Fibroblast of the conjunctiva (primary cell): Measurements from ENCODE around the gene ADRB1.

Experiments
- DNase-seq: peaks from one replicate; pipeline ENCODE4 v3.0.0-alpha.2; 2010; ENCODE audit warnings: low read depth

ADRB1 gene

DNA sequence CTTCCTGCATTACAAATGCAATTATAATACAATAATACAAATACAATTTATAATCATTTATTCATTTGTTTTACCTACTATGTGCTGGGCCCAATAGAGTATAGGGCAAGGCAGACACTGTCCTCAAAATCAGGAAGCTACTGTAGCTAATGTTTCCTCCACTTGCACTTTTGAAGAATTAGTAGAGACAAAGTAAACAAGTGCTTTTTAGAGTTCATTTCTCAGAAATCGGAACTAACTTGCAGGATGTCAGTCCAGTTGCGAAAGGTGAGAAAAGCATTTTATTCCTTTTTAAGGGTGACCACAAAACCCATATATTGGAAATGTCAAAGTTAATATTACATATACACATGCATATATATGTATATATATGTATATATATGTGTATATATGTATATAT is 14.2 kb downstream of the ADRB1 start:
- DNase-seq: no peak

DNA sequence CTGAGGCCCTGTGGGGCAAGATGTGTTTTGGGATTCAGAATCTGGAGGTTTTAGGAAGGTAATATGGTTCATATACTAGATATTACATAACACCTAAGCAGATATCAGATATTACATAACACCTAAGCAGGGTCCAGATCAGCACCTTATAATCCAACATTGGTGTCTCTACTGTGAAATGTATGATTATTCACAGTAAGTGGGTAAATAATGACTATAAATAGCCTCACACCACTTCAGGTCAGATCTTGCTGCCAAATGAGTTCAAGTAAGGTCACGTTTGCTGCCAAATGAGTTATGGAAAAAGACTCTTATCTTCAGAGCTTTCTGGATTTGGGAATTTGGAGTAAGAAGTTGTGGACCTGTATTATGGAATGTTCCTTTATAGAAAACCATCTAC is 14.6 kb downstream of the ADRB1 start:
- DNase-seq: no peak

GRCh38 chr10:114059561-114059960 is 15.9 kb downstream of the ADRB1 start:
- no peak for DNase-seq

DNA sequence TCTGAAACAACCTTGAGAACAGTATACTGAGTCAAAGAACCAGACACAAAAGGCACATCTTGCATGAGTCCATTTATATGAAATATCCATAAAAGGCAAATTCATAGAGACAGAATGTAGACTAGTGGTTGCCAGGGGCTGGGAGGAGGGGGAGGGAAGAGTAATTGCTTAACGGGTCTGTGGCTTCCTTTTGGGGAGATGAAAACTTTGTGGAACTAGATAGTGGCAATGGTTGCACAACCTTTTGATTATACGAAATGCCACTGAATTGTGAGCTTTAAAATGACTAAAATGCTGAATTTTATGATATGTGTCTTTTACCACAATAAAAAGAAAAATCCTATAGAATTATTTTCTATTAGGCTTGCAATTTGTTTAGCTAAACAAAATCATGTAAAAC is 16.8 kb downstream of the ADRB1 start:
- DNase-seq: no peak

DNA sequence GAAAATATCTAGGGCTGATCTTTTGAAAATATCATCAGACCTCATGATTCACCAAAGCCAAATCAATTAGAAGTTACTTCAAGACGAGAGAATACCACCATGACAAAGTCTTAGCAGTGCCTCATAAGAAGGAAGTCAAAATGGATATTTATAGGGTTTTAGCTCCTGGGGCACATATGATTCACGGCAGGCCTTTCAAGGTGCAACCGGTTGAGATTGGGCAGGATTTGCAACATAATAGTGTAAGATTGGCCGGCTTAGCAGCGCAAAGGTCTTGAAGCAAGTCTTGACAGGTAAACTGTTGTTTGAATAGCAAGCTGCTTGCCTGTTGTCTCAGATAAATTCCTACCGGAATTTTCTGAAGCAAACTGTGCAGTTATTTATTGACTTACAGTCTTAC is 17.5 kb downstream of the ADRB1 start:
- DNase-seq: no peak

GRCh38 chr10:114061789-114062188 is 18.1 kb downstream of the ADRB1 start:
- DNase-seq: no peak

DNA sequence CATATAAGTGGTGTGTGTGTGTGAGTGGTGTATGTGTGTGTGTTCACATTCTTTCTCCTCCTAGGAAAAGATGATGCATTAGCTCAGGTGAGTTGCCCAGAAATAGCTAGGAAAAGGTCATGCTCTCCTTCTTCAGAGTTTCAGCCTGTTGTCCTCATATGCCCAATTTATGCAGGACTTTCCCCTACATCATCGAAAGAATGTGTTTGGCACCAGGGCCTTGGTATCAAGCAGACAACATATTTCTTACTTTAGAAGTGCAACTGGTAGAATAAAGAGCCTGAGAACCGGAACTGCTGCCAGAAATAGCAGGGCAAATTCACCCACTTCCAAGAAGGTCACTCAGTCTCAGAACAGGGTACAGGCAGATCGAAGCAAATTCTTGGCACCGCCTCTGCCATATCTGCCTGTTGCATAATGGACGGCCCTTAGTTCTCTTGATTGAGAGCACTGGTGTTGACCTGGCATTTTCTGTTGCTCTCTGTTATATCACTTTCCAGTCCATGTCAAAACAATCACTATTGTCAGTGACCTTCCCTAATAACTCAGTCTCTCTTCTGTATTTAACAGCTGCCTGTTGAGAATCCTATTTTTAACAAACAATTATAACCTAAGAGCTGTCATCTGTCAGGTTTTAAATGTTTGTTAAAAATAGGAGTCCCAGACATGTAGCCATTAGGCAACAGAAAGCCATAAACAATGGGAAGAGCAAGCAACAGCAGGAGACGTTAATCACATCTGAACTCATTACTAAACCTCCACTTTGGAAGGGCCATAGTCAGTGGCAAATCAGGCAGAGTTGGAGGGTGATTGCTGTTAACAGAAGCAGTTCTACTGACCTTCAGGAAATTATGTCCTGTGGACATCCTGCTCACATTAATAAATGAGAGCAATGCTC is 20.7 kb downstream of the ADRB1 start:
- DNase-seq: no peak

- no peak for DNase-seq
These were observed 21.4 kb downstream of the ADRB1 start for GRCh38 chr10:114065049-114065435.

DNA sequence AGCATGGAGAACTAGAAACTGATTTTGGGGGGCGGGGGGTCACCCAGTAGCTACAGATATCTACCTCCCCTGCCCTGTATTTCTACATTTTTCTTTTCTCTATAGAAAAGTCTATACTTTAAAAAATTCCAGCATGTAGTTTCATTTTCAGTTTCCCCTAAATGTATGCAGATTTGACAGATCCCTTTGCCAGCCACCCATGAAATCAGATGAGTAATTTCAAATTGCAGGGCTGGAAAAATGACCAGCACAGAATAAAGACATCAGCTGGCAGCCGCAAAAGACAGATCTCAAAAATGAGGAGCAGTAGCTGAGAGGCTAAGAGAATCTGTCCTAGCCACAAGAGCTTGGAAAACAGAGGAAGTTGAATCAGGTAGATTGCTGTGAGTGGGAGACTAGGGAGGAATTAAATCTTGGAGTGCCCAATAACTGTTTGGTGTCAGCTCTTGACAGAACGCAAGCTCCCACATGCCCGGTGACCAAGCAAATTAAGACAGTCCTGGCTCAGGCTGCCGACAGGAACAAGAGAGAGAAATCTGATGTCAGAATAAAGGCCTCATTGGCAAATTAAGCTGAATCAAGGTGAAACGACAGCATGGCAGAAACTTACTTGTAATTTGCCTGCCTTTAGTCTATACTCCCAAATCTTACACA is 24.5 kb downstream of the ADRB1 start:
- DNase-seq: no peak

- no peak for DNase-seq
These were observed 27.0 kb downstream of the ADRB1 start for GRCh38 chr10:114070710-114071109.

DNA sequence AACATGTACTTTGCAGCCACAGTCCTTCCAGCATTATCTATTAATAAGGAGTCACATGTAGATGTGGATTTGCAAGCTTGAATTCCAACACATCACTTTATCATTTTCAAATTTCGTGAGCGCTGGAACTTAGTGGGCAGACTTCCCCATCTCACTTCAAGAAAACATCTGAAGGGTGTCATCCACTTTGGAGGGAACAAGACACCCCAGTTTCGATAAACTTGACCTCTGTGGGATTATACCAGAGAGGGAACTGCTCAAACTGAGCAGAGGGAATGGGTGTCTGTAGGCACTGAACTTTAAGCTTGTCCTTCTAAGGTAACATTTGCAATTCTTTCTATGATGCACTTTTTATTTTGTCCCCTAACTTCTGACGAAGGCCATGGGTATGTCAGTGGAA is 27.5 kb downstream of the ADRB1 start:
- no peak for DNase-seq

GRCh38 chr10:114073395-114074186 is 29.9 kb downstream of the ADRB1 start:
- DNase-seq: no peak

DNA sequence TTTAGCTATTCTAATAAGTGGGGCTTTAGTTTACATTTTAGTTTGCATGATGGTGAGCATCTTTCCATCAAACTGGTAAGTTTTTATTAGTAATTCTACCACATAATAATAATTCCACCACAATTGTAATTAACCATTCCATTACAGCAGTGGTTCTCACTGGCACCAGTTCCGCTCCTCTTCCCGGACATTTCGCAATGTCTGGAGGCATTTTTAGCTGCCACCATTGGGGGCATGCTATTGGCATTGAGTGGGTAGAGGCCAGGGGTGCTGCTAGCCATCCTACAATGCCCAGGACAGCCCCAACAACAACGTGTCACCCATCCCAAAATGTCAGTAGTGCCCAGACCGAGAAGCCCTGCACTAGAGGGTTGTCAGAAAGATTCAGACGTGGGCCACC is 31.4 kb downstream of the ADRB1 start:
- DNase-seq: no peak

GRCh38 chr10:114077347-114077746 is 33.7 kb downstream of the ADRB1 start:
- no peak for DNase-seq

DNA sequence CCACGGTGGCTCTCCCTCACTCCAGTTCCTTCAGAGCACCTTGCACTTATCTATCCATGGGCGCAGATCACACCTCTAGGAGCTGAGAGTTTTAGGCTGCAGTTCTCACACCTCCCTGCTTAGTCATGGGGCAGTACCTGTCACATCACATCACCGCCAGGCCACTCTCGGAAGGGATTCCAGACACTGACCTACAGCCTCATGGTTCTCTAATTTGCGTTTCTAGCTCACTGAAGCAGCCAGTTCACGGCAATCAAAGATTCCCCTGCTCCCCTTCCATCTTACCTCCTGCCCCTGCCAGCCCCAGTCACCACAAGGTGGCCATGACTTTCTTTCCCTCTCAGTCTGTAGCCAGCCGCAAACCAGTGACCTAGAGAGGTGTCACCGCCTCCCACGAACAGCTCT is 34.2 kb downstream of the ADRB1 start:
- no peak for DNase-seq

GRCh38 chr10:114078346-114078745 is 34.7 kb downstream of the ADRB1 start:
- no peak for DNase-seq

- DNase-seq: no peak
These were observed 35.8 kb downstream of the ADRB1 start for GRCh38 chr10:114079421-114079820.

DNA sequence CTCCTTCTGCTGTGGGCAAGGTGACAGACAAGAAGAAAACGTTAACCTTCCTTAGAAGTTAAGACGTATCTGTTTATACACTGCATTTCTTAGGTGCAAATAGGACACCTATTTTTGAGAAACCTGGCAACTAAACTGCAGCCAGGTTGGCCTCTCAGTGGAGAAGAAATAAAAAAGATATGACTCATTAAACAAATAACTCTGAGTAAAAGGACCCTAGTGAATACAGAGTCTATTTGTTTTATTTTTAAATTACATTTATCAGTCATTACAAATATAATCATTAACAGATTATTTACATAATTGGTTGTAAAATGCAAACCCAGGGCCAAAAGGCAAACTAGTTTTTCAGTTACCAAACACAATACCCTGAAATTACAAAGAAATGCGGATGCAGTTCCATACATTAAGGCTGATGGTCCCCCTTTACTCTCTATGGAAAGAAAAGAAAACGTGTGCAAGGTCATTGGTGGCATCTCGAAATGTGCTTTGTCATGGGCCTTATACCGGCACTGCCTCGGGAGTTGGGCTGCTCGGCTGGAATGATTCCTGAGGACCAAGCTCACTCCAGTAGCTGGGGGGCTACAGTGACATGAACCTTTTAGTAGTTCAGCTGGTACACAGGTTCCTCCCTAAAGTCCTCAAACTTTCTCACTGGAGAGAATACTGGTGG is 38.4 kb downstream of the ADRB1 start:
- DNase-seq: no peak

GRCh38 chr10:114083040-114083439 is 39.4 kb downstream of the ADRB1 start:
- DNase-seq: no peak

DNA sequence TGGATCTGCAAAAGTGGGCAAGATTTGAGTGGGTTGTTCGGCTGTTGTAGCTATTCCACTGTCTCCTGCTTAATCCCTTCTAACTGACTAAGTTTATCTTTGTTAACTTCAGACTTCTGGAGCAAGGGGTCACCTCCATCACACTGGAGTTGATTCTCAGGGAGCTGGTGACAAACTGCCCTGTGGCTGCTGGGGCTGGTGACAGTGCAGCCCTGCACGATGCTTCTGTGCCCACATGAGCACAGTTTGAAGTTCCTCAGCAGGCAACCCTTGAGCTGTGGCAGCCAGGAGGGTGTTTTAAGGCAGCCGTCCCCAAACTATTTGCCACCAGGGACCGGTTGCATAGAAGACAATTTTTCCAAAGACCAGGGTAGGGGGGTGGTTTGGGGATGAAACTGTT is 40.5 kb downstream of the ADRB1 start:
- DNase-seq: no peak

DNA sequence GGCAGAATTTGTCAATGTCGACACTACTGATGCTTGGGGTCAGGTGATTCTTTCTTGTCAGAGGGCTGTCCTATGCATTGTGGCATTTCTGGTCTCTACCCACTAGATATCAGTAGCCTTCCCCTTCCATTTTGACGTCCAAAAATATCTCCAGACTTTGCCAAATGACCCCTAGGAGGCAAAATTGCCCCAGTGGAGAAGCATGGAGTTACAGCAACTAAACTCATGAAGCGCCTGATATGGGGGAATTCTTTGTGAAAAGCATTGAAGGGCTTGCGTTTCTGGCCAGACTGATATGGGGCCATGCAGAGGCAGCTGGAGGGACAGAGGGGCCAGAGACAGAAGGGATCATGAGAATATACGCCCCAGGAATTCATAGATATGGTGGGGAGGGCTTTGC is 43.6 kb downstream of the ADRB1 start:
- no peak for DNase-seq

DNA sequence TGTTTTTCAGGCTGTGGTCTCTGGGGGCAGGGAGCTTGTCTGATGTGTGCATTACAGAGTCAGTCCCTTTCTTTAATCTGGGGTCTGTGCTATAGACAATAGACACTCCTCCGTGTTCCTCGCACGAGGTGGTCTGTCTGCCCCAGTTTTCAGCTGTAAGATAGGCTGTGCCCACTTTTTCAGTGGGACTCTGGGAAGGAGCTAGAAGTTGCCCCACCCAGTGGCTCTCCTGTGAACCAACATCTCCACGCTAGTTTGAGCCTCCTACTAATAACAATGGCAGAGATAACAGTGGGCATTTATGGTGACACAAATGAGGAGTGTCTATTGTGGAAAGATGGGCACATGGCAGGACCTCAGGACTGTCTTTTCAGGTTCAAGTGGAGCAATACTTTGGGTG is 44.0 kb downstream of the ADRB1 start:
- no peak for DNase-seq
